HG03135 (cell line): Measurements from ENCODE around the gene TRAF2.
"Not testable (repeated sequence)": the region's sequence is repeated elsewhere in the genome, so short reads cannot be mapped to it uniquely, and the experiment has no call there.

Experiments
- ATAC-seq: cut with Tn5 transposase; IDR thresholded peaks from one replicate; pipeline ENCODE4 v1.9.1; 2021; ENCODE audit warnings: mild to moderate bottlenecking, moderate library complexity; ENCODE audit not compliant: unreplicated experiment

TRAF2 gene, protein sequence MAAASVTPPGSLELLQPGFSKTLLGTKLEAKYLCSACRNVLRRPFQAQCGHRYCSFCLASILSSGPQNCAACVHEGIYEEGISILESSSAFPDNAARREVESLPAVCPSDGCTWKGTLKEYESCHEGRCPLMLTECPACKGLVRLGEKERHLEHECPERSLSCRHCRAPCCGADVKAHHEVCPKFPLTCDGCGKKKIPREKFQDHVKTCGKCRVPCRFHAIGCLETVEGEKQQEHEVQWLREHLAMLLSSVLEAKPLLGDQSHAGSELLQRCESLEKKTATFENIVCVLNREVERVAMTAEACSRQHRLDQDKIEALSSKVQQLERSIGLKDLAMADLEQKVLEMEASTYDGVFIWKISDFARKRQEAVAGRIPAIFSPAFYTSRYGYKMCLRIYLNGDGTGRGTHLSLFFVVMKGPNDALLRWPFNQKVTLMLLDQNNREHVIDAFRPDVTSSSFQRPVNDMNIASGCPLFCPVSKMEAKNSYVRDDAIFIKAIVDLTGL

DNA sequence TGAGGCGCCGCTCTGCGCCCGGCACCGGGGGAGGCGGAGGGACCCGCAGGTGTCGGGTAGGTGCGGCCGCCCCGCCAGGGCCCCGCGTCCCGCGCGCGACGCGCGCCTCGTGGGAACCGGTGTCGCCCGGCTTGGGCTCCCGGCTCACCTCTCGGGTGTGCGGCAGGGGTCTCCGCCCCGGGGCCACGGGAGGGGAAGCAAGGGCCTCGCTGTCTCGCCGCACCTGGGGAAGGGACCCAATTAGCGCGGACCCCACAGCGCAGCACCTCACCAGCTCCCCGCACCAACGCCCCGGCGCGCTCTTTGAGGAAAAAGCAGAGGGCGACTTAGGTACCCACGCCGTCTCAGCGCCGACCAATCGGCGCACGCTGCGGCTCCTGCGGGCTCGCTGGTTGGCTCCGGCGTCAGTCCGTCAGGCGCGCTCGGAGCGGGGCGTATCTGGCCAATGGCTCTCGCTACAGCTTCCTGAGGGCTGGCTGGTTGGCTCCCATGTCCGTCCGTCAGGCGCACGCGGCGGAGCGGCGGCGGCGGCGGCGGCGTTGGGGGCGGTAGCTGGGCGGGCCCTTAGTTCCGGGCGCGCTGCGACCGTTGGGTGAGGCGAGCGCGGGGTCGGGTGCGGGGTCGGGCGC, at the start of gene TRAF2:
Gene TRAF2, plus strand, starts transcription at position 567 of the 629 bp plus-strand sequence. CDS start 12,225 bp downstream, outside the sequence.
- peak; percentile 83 for ATAC-seq

DNA sequence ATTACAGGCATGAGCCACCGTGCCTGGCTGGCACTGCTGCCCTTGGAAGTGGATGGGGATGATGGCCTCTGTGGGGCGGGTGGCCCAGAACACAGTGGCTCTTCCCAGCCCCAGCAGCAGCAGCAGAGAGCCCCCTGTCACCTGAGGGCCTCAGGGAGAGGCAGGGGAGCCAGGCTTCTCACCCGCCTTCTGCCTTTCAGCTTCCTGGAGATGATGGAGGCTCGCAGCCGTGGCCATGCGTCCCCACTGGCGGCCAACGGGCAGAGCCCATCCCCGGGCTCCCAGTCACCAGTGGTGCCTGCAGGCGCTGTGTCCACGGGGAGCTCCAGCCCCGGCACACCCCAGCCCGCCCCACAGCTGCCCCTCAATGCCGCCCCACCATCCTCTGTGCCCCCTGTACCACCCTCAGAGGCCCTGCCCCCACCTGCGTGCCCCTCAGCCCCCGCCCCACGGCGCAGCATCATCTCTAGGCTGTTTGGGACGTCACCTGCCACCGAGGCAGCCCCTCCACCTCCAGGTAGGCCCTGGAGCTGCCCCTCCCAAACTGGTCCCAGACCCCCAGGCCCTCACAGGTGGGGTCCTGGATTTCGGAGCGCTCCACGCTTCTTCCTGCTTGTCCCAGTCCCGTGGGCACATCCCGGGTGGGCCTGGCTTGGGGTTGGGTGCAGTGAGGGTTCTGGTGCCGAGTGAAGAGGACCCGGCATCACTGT, 49.0 kb upstream of the TRAF2 start:
- no peak for ATAC-seq

DNA sequence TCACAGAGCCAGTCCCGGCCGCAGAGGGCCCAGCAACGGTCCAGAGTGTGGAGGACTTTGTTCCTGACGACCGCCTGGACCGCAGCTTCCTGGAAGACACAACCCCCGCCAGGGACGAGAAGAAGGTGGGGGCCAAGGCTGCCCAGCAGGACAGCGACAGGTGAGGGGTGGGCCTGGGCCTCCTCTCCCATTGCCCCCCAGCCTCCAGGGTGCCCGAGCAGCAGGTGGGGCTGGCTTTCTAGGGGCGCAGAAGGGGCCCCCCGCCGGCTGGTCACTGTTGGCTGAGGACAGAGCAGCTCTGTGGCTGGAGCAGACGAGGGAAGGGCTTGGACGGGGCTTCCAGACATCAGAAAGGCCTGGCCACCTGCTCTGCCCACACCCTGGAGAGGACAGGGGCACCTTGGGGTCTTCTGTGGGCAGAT, 48.4 kb upstream of the TRAF2 start:
- ATAC-seq, result not testable (repeated sequence)

DNA sequence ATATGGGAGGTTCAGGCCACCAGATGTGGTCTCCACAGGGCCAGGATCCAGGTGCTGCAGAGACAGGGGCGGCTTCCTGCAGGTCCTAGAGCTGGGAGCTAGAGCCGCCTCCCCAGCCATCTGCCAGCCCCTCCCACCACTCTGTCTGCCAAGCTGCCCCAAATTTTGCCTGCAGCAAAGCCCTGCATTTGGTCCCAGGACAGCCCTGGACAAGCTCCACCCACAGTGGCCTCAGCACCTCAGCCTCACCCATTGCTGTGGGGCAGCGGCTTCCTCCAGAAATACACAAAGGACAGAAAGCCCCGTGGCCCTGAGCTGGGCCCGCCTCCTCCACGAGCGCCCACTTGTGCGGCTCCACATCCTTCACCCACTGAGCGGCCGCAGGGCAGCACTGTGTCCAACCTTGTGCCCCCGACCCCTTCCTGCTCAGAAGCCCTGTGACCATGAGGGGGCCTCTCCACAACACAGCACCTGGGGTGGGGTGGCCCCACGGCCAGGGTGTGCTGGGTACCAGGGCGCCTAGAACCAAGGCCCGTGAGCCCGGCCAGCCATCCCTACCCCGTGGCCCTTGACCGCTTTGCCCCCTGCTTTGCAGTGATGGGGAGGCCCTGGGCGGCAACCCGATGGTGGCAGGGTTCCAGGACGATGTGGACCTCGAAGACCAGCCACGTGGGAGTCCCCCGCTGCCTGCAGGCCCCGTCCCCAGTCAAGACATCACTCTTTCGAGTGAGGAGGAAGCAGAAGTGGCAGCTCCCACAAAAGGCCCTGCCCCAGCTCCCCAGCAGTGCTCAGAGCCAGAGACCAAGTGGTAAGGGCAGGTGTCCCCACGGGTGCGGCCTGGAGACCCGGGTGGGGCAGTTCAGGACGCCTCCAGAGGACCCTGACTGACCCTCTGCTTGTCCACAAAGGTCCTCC, 47.7 kb upstream of the TRAF2 start:
- ATAC-seq, result no peak

DNA sequence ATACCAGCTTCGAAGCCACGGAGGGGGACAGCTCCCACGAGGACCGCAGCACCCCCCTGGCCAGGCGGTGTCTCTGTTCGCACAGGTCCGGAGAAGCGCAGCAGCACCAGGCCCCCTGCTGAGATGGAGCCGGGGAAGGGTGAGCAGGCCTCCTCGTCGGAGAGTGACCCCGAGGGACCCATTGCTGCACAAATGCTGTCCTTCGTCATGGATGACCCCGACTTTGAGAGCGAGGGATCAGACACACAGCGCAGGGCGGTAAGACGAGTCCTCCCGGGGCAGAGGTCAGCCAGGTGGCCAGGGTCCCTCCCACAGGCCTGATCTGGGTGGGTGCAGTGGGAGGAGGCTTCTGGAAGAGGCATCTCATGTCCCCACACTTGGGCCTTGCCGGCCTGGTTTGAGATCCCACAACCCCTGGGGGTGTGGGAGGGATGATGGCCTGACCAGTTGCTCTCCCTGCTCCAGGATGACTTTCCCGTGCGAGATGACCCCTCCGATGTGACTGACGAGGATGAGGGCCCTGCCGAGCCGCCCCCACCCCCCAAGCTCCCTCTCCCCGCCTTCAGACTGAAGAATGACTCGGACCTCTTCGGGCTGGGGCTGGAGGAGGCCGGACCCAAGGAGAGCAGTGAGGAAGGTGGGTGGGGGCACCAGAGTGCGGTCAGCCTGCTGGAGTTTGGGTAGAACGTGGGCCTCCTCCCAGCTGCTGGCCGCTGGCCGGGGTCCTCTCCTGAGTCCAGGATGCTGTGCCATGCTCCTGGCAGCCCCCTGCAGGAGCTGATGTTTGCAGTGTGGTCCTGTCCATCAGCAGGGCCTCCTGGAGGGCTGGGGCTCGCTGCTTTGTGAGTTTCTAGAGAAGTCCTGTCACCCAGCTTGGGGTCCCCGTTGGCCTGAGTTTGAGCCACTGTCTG, 46.8 kb upstream of the TRAF2 start:
- ATAC-seq, result no peak

DNA sequence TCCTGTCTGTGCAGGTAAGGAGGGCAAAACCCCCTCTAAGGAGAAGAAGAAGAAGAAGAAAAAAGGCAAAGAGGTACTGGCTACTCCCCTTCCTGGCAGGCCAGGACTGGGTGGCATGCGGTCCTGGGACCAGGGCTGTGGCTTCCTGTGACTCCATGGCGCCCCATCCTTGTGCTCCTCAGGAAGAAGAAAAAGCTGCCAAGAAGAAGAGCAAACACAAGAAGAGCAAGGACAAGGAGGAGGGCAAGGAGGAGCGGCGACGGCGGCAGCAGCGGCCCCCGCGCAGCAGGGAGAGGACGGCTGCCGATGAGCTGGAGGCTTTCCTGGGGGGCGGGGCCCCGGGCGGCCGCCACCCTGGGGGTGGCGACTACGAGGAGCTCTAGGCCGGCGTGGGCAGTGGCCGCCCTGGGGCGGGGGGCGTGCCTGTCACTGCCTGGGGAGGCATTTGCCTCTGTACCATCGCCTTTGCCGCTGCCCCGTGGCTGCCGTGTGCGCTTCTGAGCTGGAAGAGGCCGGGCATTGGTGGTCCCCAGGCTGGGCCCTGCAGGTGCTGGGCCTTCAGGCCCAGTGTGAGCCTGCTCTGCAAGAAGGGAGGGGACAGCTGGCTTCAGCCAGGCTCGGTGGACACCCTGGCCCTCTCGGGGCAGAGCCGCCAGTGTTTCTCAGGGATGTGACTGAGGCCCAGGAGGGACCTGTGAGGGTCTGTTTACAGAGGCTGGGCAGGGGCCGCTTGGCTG, 46.0 kb upstream of the TRAF2 start:
- no peak for ATAC-seq

DNA sequence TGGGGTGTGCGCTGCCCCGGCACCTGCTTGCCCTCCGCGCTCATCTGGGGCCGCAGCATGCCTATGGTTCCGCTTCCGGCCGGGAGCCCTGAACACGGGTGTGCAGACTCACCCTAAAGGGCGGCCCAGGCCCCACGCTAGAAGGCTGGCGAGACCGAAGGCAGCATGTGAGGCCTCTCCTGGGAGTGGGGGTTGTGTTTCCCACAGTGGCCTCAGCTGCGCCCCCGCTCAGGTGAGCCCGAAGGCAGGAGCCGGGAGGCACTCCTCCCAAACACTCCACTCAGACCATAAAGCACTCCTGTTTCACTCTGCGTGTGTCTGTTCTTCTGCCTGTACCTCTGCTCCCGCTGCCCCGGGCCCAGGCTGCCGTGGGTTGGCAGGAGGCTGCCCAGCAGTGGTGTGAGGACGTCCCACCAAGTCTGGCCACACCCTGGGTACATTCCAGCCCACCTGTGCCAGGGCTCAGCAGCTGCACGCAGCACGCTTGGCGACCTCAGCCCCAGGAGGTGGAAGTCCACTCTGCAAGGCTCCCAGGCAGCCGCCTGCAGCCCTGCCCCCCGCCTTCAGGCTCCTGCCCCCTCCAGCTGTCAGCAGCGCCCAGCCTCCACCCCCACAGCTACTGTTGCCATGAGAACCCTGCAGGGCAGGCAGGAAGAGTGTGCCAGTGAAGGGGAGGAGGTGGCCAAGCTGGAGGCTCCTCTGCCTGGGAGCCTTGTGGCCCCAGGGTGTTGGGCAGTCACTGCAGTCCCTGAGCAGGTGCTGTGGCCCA, 45.3 kb upstream of the TRAF2 start:
- ATAC-seq, result no peak

DNA sequence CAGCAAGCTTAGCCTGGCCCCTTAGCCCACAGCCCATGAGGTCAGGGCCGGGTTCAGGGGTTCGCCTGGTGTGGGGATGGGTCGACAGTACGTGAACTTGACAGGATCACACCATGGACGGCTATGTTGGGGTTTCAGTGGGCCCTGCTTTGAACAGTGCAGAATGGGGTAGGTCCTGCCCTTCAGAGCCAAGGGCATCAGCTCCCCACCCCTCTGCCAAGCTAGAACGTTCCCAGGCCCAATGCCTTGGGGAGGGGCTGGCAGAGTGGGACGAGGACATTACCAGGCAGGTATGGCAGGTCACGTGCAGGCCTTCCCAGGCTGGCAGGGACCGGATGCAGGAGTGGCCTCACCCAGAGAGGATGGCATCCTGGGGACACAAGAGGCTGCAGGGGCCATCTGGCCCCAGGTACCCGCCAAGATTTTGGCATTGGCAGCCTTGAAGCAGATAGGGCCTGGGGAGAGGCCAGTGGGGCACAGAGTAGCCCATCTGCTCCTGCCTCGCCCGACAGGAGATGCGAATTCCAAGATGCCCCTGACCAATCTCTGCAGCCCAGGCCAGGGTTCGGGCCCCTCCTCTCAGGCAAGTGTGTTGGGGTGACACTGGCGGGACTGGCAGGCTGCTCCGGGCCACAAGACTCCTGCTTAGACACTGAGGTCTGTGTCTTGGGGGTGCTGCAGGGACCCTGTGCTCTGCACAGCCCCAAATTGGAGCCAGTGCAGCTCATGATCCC, 44.5 kb upstream of the TRAF2 start:
- not testable (repeated sequence) for ATAC-seq

DNA sequence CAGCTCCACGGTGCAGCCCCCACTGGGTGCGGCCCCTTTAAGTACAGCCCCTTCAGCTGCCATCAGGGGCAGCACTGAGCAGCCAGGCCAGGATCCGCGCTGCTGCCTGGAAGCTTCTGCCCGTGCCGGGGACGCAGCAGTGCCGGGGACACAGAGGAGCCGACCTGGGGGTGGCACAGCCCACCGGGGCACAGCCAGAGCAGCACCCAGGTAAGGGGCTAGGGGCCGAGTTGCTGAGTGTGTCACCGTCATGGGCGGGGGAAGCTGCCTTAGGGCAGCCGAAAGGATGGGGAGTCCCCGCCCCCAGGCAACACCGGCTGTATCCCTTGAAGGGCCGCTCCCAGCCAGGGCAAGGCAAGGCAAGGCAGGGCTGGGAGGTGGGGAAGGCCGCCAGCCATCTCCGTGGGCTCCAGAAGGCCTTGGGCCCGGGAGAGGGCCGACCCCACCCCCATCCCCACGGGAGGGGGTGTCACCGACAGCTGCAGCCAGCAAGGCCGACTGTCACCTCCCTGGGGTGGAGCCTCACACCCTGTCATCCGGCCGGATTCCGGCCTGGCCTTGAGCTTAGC, 43.9 kb upstream of the TRAF2 start, which contains the start of gene AJM1:
Gene AJM1, plus strand, starts transcription at position 99 of the 569 bp plus-strand sequence. CDS start 1,937 bp downstream, outside the sequence.
- ATAC-seq, result peak; percentile 68

DNA sequence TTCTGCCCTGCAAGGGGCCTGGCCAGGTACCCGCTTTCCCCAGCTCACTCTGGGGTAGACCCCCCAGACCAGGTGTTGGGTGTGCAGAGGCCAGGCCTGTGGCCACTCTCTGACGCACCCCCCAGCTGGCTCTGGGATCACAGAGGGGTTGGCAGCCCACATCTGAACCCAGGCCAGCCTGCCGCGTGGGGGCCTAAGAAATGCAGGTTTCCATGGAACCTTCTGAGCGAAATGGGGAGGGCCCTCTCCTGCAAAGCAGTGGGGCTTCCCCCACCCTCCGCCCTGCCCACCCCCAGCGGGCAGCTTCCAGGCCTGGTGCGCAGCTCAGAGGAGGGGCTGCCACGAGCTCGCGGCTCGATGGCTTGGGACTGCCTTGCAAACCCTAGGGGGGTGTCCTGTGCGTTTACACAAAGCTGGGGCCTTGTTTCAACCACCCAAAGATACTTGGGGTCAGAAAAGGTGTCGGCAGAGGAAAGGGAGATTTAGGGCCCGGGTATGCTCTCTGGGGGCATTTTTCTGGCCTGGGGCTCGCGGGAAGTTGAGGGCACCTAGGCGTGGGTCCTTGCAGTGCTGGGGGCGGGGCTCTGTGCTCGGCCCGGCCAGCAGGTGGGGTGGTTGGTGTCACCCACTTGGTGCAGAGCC, 43.0 kb upstream of the TRAF2 start:
- ATAC-seq, result not testable (repeated sequence)

DNA sequence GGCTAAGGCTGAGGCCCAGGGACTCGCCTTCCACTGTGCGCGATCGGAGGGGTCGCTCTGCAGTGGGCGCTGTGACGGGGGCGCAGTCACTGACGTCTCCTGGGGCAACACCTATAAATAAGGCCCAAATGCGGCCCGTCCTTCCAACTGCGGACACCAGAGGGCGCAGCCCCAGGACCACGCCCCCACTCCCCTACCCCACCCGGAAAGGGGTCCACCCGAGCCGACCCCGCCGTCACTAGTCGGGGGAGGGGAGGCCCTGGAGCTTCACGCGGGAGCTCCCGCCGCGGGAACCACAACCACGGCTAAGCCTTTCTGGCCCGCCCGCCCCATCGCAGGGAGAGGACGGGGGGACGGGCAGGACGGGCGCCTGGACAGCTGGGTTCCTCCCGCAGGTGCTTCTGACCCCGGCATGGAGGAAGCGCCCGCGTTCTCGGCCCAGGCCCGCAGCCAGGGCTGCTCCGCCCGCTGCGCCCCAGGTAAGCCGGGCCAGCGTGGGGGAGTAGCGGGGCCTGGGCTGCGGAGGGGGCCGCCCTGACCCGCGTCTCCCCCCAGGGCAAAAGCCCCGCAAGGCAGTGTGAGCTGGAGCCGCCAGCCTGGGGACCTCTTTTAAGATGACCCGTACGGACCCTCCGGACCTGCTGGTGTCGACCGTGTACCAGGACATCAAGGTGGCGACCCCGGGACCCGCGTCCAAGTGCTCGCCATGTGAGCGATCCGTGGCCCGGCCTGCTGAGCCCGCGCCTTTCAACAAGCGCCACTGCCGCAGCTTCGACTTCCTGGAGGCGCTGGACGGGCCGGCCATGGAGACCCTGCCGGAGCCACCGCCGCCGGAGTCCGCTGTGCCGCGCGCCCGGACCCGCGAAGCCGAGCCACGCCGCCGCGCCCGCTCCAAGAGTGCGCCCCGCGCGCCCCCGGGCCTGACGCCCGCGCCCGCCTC, 42.2 kb upstream of the TRAF2 start:
- not testable (repeated sequence) for ATAC-seq

DNA sequence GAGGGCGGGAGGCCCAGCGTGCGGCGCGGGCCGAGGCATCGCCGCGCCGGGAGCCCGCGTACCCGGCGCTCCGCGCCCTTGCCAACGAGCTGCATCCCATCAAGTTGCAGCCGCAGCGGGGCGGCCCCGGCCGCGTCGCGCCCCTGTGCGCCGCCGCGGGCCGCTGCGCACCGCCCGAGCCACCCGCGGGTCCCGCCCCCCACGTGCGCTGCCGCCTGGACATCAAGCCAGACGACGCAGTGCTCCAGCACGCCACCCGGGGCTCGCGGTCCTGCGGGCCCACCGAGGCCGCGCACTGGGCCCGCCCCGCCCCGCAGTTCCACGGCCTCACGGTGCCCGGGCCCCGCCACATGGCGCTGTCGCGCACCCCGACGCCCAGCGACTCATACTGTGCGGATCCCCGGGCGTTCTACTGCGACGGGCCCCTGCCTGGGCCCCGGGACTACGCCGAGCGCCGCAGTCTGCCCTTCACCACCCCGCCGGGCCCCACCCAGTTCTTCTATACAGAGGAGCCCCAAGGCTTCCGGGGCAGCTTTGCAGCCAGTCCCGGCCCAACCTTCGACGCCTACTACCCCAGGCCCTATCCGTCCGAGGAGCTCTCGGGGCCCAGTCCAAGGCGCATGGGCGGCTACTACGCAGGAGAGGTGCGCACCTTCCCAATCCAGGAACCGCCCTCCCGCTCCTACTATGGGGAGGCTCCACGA, 41.4 kb upstream of the TRAF2 start:
- no peak for ATAC-seq

DNA sequence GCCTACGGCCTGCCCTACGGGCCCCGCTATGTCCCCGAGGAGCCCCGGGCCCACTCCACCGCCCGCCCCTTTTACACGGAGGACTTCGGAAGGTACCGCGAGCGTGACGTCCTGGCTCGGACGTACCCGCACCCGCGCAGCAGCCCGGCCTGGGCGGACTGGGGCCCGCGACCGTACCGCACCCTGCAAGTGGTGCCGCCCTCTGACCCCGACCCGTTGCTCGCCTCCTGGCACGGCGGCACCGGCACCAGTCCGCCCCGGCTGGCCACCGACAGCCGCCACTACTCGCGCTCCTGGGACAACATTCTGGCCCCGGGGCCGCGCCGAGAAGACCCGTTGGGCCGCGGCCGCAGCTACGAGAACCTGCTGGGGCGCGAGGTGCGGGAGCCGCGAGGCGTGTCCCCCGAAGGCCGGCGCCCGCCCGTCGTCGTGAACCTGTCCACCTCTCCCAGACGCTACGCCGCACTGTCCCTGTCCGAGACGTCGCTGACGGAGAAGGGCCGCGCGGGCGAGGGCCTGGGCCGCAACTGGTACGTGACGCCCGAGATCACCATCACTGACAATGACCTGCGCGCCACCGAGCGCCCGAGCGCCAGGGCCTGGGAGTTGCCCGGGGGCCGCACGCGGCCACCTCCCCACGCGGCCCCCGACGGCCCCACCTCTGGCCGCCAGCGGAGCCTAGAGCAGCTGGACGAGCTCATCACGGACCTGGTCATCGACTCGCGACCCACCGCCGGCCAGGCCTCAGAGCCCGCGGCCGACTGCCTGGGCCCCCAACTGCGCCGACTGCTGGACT, 40.7 kb upstream of the TRAF2 start:
- no peak for ATAC-seq
